Measurements from ENCODE around the gene CCDC142.

The CCDC142 gene

DNA sequence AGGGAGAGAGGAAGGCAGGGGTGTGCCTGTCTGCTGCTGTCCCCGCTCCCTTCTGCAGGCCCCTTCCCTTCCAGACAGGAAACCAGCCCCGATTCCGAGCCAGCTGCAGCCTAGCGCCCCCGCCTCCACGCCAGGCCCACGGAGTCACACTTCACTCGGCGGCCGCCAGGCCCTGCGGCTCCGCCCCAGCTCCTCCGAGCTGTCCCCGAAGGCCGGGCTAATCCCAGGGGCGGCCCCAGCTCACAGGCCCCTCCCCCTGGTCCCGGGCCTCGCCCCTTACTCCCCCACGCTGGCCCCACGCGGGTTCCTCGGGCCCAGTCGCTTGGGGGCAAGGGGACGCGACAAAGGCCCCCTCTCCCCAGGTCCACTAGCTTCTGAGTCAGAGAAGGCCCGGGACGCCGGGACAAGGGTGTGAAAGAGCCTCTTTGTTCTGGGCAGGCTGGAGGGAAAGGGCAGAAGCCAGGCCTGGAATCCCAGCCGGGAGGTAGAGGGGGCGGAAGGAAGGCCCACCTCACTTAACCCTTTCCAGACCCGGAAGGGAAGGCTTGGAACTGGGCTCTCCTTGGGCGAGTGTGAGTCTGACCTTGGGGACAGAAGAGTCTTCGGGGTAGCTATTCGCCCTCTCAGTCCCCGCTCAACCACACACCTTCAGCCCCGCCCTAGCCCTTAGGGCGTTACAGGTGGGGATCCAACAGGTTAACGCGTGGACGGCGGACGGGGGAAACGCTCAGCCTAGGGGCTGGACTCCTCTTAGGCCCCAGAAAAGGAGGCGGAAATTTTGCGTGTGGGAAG lies 42.2 kb downstream of the CCDC142 start:
- DNase-seq: peak; percentile 67

DNA sequence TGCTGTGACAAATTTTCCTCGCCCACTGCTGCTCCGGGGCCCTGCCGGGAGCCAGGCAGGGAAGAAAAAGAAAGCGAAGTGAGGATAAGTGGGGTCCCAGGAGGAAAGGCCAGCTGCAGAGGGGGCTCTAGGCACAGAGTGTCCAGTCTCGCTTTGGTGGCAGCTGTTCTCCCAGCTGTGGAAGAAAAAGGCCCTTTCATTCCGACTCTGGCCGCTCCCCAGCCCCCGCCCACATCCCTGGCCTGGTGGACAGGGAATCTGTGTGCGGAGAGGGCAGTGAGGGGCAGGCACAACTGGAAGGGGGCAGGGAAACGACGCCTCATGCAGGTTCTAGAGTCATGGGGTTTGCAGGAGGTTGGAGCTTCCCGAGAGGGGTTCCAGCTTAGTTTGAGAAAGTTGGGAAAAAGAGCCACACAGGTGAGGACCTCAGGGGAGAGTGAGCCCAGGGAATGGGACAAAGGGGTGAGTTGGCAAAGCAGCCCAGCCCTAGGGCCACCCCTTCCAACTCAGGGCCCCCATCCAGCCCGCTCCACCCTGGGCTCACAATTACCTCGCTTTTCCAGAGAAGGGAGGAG lies 42.9 kb downstream of the CCDC142 start:
- no peak for DNase-seq

DNA sequence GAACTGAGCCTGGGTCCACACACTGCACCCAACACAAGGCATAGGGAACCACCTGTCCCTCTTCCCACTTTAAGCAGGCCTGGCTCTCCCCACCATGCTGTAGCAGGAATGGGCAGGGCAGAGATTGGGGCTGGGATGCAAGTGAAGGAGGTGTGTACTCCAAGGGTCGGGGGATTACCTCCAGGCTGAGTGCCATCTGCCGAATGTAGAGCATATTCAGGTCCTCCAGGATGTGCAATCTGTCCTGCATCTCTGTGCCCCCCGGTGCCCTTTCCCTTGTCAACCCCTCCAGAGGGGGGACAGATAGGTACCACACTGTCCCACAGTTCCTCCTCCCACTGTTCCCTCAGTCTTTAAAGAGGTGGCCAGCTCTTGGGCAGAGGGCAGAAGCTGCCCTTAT lies 43.4 kb downstream of the CCDC142 start:
- DNase-seq: no peak

DNA sequence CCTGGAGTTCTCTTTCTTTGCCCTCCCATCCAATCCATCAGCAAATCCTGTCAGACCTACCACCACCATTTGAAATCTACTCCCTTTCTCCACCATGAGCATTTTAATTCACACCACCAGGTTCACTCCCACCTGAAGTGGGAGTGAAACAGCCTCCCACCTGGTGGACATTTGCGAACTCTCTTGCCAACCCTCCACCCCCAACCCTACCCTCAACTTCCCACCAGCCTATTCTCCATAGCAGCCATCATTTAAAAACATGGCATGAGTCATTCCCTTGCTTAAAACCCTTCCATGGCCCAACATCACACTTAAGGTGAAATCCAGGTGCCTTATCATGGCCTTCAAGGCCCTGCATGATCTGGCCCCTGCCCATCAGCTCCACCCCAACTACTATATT lies 44.5 kb downstream of the CCDC142 start:
- no peak for DNase-seq

DNA sequence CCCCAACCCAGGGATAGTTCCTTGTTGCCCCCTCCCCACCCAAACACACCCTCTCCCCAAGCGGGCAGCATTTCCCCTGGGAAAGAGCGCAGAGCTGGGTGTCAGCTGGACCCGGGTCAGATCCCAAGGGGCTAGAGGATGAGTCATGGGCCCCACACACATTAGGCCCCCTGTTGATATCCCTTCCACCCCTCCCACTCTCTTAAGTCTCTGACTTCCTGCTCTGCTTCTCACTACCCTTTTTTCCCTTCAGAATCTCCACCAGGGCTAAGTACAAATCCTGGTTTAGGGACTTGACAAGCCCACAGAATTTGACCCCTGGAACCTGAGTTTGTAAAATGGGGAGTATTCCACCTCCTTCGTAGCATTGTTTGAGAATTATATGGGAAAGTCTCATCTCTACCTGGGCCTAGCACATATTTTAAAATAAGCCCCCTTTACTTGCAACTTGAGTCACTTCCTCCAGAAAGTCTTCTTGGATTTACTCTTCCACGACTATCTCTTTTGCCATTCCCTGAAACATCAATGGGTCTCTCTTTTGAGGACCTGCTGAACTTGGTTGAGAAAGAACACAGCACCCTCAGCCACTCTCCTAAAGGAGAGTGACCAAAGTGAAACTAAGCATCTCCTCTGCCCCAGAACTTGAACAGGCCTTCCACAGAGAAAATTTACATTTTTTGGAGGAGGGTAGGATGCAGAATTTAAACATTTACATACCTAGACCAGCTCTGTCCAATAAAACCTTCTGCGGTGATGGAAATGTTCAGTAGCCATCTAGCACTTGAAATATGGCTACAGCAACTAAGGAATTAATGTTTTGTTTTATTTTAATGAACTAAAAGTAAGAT lies 45.7 kb downstream of the CCDC142 start:
- no peak for DNase-seq

DNA sequence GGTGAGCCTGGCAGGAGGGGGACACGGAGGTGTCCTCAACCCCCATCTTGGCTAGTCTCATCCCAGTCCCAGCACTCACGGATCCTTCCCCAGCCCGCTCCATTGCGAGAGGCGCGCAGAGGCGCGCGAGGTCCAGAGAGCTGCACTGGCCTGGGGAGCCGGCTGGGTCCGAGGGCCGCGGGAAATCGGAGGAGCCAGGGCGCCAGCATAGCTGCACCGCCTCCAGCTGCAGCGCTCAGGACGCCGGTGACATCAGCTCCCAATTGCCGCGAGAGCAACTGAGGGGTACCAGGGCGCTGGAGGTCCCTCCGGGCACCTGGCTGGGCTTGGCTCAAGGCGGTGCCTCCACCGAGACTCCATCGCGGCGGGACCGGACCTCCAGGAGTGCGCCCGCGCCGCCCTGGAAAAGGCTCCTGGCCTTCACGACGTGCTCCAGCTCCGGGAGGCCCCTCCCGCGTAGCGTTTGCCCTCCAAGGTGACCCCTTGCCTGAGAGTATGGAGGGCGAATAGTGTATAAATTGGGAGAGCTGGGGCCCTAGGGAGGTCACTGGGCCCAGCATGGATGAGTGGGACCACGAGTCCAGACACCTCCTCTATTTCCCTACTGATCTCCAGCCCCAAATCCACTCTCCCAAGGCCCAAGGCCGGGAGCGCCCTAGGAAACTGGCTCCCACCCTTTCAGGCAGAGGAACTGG lies 46.5 kb downstream of the CCDC142 start:
- no peak for DNase-seq

DNA sequence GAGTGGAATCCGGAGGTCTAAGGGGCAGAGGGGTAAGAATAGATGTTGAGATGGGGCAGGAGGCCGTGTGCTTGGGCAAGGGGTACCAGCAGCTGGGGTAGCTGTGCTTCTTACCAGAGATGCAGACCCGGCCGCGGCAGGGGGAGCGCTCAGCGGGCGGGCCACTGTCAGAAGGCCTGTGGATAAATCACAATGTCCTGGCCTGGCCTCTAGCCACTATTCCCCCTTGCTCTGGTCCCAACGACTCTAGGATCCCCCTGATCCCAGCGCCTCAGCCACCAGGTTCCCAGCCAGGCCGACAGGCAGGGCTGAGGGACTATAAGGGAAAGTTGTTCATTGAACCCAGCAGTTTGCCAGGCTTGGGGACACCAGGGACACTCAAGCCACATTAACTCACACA lies 52.3 kb downstream of the CCDC142 start:
- no peak for DNase-seq

DNA sequence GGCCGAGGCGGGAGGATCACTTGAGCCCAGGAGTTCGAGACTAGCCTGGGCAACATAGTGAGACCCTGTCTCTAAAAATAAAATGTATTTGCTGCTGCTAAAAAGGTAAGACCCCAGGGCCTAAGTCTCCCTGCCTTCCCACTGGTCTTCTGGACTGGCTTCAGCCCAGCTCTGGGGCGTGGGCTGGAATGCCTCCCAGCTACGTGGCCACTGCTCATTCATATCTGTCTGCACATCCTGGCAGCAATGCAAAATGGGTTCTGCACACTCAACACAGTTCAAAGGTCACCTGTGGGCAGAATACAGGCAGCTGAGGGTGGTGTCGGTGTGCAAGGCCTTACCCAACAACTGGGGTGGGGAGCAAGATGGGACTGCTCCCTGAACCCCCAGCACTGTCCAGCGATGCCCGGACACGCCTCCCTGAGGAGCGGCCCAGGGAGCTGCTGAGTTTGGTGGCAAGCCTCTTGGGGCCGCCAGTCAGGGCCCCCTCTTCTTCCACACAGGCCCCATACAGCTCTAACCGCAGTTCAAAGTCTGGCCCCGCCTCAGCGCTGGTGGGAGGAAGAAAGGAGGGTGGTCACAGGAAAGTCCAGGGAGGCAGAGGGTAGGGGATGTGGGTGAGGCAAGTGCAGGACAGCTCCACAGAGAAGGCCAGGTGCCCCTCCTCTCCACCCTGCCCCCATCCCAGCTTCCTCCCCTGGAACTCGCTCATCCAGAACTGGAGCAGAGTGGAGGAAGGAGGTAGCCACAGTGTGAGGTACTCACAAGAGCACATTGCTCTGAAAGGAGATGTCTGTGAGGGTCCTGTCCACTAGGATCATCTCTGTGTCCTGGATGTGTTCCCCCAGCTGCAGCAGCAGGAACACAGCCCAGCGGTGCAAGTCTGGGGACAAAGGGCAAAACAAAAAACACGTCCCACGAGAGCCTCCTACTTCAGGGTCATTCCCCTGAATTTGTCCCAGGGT lies 53.0 kb downstream of the CCDC142 start:
- no peak for DNase-seq

DNA sequence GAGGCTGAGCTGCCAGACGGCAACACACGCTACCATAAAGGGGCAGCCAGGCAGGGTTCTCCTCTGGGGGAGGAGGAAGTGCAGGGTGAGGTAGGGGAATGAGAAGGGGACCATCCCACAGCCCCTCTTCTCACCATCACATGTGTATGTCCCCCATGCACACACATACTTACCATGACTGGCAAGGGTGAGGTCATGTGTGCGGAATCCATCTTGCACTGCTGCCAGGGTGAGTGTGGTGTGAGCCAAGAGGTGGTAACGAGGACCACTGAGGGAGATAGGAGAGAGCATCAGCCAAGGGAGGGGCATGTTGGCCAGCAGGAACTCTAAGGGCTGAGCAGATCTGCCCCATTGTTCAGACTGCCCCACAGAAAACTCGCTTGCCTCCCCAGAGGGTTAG lies 54.1 kb downstream of the CCDC142 start:
- no peak for DNase-seq

DNA sequence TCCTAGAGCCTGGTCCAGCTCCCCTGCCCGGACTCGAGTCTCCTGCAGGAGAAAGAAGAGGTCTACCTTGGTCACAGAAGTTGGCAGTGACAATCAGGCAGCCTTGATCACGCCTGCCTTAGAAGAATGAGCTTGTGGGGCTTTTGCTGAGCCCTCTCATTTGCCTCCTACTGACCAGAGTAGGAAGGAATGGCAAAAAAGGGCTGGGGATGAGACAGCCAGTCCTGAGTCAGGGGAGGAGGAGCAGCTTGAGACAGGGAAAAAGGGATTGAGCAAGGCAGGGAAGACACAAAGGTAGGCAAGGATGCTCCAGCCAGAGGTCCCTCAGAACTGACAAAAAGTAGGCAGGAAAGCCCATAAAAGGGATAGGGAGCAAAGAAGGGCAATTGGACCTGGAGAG lies 55.2 kb downstream of the CCDC142 start:
- DNase-seq: no peak

DNA sequence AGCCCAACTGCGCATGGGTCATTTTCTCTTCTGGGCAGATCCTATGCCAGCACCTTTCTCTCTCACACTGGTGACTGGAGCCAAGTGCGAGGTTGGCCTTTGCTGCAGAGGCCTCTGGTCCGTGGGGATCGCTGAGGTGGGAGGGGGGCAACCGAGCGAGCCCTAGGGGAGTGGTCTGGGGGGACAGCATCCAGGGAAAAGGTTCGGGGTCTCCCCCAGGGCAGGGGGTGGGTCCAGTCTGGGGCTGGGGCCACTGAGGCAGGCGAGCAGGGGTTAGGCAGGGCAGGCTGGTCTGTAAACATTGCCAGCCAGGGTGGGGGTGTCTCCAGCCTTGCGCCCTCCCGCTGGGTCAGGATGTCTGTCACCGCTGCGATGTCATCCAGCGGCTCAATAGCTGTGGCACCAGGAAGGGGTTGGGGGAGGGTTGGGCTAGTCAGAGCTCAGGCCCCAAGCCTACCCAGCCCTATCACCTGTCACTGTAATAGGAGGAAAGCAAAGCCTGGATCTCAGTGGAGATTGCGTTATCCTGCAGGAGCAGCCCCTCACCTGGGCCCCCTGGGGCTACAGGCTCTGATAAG lies 56.5 kb downstream of the CCDC142 start:
- no peak for DNase-seq

DNA sequence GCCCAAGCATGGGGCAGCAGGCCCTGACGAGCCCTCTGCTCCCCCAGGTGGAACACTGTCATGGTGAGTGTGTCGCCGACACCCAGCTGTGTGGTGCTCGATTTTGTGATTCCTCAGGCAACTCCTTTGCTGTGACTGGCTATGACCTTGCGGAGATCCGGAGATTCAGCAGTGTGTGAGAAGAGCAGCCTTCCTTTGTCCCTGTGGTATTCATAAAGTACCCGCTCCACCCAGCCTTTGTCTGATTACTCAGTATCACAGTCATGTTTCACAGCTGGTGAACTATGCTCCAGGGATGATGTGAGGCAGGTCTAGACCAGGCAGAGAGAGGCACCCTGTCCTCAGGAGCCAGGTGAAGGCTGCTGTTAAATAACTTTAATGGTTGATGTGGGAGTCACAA lies 57.3 kb downstream of the CCDC142 start:
- no peak for DNase-seq

DNA sequence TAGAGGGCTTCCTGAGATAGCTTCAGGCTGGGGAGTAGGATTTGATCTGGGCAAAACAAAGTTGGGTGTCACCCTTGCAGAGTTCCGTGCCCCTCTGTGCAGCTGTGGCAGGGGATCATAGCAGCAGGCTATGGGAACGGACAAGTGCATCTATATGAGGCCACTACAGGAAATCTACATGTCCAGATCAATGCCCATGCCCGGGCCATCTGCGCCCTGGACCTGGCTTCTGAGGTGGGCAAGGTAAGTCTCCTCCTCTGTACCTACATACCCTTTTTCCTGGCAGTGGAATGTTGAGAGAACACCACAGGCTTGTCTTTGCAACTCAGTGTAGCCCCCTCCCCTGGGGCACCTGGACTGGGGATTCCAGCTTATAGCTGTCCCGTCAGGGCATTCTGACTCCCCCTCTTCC lies 57.8 kb downstream of the CCDC142 start:
- DNase-seq: no peak

DNA sequence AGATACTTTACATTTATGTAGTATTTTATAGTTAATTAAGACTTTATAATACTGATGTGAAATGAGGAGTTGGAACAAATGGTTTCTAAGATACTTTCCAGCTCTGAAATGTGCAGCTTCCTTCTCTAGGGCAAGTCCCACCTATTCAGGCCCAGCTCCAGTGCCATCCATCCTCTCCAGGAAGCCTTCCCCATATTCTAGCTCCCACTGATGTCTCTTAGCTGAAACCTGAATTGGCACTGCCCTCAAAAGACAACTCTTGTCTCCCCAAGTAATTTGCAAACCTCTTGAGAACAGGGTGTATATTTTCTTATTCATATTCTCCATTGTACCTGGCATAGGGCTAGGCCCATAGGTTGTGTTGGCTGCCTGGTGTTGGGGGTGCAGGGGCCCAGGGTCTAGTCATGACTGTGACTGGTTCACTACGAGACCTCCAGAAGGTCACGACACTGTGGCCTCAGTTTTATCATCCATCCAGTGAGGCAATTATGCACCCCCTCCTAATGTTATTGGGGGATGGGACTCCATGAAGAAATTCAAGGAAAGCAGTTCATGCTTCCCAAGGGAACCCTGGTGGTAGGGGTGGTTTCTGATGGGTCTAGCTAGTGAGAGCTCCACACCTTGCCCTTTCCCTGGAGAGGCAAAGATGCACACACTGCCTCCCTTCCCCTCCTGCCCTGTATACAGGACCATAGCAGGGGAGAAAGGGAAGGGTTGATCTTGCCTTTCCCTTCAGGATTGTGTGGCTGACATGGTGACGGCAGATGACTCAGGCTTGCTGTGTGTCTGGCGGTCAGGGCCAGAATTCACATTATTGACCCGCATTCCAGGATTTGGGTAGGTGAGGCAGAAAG lies 58.4 kb downstream of the CCDC142 start:
- no peak for DNase-seq
